ENCODE measurements around the gene TOLLIP.
"Not testable (repeated sequence)": the region's sequence is repeated elsewhere in the genome, so short reads cannot be mapped to it uniquely, and the experiment has no call there.

Gene TOLLIP

DNA sequence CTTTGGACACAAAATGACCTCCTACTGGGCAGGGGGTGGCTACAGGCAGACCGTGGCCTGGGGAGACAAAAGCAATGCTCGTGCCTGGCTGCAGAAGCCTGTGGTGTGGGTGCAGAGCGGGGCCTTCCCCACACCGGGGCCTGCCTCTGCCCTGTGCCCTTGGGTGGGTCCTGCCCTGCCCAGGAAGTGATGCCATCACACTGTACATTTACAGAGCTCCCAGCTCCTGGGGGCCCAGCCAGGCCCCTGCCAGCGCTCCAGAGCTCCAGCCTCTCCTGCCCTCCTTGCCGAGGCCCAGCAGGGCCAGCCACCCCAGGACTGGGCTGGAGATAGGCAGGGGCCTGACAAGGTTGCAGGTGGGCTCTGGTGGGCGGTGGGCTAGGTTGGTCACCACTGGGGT, 46.4 kb downstream of the TOLLIP start:
- no peak for DNase-seq (ENCODE audit: low read depth)

DNA sequence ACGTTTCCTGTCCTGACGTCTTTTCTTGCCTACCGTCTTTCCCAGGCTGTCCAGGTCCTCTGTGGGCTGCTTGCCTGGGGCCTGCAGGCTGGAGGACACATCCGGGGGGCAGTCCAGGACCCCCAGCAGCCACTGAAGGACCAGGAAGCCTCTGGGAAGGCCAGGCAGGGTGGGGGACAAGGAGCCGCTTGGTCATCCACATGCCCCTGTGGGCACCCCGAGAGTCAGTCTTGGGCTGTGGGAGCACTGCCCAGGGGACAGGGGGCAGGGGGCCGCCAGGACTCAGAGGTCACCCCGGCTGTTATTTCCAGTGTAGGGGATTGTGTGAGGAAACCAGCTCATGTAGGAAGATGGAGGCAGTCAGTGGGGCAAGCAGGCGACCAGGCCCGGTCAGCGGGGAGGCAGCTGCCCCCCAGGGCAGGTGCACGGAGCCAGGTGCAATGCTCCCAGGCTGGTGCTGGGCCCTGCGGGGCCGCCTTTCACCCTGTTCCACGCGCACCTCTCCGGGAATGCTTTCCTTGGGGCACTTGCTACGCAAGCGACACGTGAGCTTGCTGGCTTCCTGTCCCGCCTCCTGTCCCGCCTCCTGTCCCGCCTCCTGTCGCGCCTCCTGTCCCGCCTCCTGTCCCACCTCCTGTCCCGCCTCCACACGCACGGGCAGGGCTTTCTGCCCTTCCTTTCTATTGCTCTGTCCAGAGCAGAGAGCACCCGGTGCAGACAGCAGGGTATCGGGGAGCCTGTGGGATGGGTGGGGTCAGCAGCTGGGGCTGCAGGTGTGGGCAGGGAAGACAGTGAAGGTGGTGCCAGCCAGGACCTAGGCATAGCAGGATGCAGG, 47.0 kb downstream of the TOLLIP start:
- DNase-seq (ENCODE audit: low read depth): peak; percentile 82

DNA sequence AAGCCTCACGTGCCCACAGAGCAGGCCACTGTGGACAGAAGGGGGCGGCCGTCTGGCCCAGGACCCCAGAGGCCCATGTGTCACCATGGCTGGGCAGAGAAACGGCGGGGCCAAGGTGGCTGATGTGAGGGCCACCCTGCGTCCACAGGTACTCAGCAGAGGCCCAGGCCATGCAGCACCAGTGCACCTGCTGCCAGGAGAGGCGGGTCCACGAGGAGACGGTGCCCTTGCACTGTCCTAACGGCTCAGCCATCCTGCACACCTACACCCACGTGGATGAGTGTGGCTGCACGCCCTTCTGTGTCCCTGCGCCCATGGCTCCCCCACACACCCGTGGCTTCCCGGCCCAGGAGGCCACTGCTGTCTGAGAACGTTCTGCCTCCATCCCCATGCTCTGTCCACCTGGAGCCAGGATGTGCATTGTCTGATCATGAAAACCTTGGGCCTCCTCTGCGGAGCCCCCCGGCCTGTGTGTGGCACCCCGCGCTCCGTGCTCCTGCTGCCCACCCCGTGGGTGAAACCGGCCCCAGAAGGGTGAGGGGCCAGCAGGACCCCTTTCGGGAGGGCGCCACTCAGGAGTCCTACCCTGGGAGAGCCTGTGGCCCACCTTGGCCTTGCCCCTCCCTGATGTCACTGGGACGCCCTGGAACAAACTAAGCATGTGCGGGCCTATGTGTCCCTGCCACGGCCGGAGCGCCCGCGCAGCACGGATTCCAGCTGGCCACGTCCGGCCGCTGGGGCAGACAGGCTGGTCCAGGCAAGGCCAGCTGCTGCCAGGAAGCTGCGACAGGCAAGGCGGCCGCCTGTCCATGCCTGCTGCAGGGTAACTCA, 48.0 kb downstream of the TOLLIP start:
- DNase-seq (ENCODE audit: low read depth): no peak

DNA sequence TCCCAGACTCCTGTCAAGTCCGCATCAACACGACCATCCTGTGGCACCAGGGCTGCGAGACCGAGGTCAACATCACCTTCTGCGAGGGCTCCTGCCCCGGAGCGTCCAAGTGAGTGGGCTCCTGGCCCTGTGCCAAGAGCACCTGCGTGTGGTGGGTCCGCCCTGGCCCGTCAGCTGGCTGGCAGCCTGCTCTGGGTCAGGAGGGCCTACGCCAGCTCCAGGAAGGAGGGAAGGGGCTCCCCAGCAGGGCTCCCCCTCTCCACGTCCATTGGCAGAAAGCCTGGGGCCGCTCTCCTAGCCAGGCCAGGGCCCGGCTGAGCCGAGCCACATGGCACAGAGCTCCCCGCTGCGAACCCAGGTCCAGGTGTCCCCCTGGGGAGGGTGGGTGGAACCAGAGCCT, 48.8 kb downstream of the TOLLIP start:
- no peak for DNase-seq (ENCODE audit: low read depth)

DNA sequence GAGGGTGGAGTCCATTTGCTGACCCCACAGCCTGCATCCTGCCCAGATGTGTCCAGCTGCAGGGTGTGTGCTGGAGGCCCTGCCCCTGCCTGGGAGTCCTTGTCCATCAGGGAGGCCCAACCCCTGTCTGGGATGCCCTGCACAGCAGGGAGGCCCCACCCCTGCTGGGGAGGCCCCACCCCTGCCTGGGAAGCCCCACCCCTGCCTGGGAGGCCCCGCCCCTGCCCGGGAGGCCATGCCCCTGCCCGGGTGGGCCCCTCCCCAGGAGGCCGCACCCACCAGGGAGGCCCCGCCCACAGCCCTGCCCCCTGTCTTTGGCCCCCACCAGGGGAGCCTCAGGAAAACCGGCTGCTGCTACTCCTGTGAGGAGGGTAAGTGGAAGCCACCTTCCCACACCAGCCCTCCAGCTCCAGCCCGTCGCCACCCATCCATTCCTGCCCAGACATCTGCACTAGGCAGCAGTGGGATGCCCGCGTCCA, 49.4 kb downstream of the TOLLIP start:
- no peak for DNase-seq (ENCODE audit: low read depth)

DNA sequence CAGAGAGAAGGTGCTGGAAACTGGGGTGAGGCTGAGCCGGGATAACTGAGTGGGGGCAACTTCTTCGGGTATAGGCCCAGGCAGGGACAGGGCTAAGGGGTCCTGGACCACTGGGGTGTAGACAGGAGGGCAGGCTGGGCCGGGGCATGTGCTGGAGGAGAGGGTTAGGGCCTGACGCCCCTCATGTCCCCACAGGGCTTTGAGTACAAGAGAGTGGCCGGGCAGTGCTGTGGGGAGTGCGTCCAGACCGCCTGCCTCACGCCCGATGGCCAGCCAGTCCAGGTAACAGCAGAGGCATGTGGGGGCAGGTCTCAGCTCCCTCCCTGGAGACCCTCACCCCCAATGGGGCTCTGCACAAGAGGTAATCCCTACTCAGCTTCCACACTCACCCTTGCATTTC, 49.9 kb downstream of the TOLLIP start:
- no peak for DNase-seq (ENCODE audit: low read depth)

DNA sequence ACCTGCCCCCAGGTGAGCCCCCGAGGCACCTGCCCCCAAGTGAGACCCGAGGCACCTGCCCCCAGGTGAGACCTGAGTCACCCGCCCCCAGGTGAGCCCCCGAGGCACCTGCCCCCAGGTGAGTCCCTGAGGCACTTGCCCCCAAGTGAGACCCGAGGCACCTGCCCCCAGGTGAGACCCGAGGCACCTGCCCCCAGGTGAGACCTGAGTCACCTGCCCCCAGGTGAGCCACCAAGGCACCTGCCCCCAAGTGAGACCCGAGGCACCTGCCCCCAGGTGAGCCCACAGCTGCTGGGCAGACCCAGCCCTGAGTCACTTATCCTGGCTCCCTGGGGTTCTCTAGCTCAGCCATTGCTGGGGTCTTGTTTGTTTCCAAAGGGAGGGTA, 50.4 kb downstream of the TOLLIP start:
- DNase-seq (ENCODE audit: low read depth): no peak

DNA sequence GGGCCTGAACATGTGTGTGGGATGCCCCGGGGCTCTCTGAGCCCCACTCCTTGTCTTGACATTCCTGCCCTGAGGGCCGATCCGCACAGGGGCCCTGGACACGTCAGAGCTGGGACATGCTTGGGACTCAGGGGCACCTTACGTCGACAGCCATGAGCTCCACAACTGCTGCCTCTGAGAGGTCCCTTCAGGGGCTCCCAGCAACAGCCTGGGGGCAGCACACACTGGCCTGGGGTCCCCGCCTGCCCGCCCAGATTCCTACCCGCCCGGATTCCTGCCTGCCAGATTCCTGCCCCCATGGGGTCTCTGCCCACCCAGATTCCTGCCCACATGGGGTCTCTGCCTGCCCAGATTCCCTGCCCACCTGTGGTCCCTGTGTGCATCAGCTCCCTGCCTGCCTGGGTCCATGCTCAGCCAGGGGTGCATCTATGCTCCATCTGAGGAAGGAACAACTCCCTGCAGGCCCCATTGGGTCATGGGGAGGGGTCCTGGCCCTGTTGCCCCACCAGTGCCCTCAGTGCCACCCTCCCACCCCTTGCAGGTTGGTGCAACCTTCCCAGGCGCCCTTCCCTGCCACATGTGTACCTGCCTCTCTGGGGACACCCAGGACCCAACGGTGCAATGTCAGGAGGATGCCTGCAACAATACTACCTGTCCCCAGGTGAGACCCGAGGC, 50.9 kb downstream of the TOLLIP start:
- no peak for DNase-seq (ENCODE audit: low read depth)

DNA sequence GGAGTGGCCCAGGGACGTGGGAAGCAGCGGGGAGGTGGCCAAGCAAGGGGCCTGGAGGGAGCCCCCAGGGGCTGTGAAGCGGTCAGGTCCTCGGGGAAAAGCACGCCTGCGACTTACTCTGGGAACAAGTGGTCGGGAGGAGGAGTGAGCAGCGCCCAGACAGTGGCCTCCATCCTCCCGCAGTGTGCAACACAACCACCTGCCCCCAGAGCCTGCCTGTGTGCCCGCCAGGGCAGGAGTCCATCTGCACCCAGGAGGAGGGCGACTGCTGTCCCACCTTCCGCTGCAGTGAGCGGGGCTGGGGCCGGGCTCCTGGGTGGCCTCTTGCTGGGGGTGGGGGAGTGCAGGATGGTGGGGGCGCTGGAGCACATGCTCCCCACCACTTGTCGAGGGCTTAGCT, 51.5 kb downstream of the TOLLIP start:
- DNase-seq (ENCODE audit: low read depth): no peak

DNA sequence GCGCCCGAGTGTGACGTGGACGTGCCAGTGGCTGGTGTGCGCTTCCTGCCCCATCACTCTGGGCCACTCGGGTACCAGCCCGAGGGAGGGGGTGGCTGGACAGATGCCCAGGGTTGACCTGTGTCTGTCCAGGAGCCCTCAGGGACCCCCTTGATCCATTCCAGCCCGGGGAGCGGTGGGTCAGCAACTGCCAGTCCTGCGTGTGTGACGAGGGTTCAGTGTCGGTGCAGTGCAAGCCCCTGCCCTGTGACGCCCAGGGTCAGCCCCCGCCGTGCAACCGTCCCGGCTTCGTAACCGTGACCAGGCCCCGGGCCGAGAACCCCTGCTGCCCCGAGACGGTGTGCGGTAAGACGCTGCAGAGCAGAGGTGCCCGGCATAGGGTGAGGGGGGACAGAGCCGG, 52.1 kb downstream of the TOLLIP start:
- no peak for DNase-seq (ENCODE audit: low read depth)

DNA sequence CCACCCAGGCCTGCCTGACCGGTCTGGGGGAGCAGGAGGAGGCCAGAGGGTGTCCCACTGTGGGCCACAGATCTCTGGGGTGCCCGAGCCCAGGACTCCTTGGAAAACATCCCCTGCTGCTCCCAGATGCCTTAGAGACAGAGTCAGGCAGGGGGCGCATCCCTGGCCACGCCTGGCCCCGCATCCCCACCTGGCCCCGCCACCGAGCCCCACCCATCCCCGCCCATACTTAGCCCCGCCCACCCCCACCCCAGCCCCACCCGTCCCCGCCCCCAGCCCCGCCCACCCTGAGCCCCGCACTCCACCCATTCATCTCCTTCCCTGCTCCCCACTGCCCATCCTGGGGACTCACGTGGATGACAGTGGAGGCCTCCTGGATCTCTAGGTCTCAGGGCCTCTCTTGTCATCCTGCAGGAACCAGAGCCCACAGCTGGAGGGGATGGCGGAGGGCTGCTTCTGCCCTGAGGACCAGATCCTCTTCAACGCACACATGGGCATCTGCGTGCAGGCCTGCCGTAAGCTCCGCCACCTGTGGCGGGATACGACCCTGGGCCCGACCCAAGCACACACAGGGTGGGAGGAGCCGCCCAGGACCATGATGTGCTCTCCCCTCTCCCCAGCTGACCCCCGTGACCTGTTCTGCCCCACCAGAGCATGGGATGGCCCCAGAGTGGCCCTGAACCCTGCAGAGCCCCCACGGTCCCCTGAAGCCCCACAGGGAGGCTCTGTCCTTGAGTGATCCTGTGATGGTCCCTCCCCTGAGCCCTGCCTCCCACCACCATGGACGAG, 53.0 kb downstream of the TOLLIP start:
- no peak for DNase-seq (ENCODE audit: low read depth)

DNA sequence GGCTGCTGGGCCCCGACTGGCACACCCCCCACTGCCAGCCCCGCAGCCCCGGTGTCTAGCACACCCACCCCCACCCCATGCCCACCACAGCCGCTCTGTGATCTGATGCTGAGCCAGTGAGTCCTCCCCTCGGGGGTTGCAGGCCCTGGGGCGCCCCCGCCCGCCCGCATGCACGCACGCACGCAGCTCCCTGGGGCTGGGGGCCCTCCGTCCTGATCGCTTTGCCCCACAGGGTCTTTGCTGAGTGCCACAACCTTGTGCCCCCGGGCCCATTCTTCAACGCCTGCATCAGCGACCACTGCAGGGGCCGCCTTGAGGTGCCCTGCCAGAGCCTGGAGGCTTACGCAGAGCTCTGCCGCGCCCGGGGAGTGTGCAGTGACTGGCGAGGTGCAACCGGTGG, 54.3 kb downstream of the TOLLIP start:
- no peak for DNase-seq (ENCODE audit: low read depth)

DNA sequence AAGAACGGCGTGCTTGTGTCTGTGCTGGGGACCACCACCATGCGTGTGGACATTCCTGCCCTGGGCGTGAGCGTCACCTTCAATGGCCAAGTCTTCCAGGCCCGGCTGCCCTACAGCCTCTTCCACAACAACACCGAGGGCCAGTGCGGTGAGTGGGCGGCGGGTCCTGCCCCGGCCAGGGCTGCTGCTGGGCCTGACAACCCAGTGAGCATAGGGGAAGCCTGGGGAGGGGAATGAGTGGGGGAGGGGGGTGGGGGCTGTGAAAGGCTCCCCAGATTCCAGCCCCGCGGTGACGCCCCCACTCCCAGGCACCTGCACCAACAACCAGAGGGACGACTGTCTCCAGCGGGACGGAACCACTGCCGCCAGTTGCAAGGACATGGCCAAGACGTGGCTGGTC, 54.7 kb downstream of the TOLLIP start:
- DNase-seq (ENCODE audit: low read depth): no peak

DNA sequence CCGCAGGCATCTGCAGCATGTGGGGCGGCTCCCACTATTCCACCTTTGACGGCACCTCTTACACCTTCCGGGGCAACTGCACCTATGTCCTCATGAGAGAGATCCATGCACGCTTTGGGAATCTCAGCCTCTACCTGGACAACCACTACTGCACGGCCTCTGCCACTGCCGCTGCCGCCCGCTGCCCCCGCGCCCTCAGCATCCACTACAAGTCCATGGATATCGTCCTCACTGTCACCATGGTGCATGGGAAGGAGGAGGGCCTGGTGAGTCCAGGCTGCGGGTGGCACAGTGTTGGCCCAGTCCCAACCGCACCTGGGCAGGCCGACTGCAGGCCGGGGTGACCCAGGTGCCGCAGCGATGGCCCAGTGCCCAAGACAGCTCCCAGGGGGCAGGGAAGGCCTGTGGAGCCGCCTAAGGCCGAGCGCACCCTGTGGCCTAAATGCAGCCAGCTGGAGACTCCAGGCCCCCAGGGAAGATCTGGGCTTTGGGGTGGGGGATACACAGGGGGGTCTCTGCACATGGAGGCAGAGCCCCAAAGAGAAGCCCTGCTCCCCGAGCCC, 55.3 kb downstream of the TOLLIP start:
- no peak for DNase-seq (ENCODE audit: low read depth)

DNA sequence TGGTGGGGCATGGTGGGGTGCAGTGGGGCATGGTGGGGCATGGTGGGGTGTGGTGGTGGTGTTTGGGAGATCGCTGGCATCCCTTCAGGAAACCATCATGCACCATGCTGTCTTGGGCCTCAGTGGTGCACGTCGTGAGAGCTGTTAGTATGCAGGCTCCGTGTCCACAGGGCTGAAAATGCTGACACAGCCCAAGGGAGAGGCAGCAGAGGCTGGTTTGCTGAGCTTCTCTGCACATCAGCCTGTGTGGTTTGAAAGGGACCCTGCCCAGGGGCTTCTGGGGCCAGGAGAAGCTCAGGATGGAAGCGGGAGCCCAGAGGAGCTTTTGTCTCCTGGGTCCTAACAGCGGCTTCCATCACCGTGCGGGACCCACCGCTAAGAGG, 56.3 kb downstream of the TOLLIP start:
- no peak for DNase-seq (ENCODE audit: low read depth)

DNA sequence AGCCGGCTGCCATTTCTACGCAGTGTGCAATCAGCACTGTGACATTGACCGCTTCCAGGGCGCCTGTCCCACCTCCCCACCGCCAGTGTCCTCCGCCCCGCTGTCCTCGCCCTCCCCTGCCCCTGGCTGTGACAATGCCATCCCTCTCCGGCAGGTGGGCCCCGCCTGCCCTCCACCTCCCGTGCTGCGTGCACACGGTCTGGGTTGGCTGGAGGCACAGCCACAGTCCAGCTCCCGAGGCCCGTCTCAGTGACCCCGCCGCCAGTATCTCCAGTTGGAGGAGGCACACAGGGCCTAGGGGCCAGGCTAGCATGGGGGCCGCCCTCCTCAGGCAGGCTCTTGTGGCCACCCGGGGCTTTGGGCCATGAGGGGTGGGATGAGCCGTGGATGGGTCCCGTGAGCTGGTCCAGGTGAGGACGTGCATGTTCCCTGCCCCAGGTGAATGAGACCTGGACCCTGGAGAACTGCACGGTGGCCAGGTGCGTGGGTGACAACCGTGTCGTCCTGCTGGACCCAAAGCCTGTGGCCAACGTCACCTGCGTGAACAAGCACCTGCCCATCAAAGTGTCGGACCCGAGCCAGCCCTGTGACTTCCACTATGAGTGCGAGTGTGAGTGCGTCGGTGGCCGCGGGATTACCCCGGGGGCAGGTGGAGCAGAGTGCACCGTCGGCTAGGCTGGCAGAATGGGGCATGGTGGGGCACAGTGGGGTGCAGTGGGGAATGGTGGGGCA, 56.9 kb downstream of the TOLLIP start:
- no peak for DNase-seq (ENCODE audit: low read depth)

DNA sequence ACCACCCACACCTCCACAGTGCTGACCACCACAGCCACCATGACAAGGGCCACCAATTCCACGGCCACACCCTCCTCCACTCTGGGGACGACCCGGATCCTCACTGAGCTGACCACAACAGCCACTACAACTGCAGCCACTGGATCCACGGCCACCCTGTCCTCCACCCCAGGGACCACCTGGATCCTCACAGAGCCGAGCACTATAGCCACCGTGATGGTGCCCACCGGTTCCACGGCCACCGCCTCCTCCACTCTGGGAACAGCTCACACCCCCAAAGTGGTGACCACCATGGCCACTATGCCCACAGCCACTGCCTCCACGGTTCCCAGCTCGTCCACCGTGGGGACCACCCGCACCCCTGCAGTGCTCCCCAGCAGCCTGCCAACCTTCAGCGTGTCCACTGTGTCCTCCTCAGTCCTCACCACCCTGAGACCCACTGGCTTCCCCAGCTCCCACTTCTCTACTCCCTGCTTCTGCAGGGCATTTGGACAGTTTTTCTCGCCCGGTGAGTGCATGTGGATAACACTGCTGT, 58.1 kb downstream of the TOLLIP start:
- no peak for DNase-seq (ENCODE audit: low read depth)

DNA sequence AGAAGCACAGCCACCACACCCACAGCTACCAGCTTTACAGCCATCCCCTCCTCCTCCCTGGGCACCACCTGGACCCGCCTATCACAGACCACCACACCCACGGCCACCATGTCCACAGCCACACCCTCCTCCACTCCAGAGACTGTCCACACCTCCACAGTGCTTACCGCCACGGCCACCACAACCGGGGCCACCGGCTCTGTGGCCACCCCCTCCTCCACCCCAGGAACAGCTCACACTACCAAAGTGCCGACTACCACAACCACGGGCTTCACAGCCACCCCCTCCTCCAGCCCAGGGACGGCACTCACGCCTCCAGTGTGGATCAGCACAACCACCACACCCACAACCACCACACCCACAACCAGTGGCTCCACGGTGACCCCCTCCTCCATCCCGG, 59.0 kb downstream of the TOLLIP start:
- not testable (repeated sequence) for DNase-seq (ENCODE audit: low read depth)

DNA sequence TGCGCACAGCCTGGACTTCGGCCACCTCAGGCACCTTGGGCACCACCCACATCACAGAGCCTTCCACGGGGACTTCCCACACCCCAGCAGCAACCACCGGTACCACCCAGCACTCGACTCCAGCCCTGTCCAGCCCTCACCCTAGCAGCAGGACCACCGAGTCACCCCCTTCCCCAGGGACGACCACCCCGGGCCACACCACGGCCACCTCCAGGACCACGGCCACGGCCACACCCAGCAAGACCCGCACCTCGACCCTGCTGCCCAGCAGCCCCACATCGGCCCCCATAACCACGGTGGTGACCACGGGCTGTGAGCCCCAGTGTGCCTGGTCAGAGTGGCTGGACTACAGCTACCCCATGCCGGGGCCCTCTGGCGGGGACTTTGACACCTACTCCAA, 60.5 kb downstream of the TOLLIP start:
- DNase-seq (ENCODE audit: low read depth): not testable (repeated sequence)

DNA sequence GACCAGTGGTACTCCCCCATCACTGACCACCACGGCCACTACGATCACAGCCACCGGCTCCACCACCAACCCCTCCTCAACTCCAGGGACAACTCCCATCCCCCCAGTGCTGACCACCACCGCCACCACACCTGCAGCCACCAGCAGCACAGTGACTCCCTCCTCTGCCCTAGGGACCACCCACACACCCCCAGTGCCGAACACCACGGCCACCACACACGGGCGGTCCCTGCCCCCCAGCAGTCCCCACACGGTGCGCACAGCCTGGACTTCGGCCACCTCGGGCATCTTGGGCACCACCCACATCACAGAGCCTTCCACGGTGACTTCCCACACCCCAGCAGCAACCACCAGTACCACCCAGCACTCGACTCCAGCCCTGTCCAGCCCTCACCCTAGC, 62.4 kb downstream of the TOLLIP start:
- DNase-seq (ENCODE audit: low read depth): not testable (repeated sequence)

DNA sequence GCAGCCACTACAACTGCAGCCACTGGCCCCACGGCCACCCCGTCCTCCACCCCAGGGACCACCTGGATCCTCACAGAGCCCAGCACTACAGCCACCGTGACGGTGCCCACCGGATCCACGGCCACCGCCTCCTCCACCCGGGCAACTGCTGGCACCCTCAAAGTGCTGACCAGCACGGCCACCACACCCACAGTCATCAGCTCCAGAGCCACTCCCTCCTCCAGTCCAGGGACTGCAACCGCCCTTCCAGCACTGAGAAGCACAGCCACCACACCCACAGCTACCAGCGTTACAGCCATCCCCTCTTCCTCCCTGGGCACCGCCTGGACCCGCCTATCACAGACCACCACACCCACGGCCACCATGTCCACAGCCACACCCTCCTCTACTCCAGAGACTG, 63.1 kb downstream of the TOLLIP start:
- DNase-seq (ENCODE audit: low read depth): not testable (repeated sequence)
